Measurements from ENCODE around the gene NAIF1. TPM values are rescaled to one million over a fixed set of nuclear protein-coding genes. Genes with fewer than 3 reads are reported as not detected.

NAIF1 gene
- total RNA-seq, 2 donors from 2014 or later, result 5.8 to 8.2 TPM

DNA sequence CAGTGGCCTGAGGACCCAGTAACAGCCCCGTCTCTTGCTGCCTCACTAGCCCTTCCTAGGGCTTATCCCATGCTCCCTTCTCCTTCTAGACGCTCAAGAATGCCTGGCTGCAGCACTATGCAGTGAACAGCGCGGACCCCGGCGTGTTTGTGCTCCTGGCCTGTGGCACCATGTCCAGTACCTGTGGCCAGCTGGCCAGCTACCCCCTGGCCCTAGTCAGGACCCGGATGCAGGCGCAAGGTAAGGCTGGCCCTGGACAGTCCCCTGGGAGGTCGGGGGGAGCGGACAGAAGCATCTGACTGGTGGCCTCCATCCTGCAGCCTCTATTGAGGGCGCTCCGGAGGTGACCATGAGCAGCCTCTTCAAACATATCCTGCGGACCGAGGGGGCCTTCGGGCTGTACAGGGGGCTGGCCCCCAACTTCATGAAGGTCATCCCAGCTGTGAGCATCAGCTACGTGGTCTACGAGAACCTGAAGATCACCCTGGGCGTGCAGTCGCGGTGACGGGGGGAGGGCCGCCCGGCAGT lies 39.9 kb upstream of the NAIF1 start:
- H3K36me3 ChIP-seq, result peaks cover 65% of the 10 kb centered on the region
- TF ChIP-seq, protein P1, sequence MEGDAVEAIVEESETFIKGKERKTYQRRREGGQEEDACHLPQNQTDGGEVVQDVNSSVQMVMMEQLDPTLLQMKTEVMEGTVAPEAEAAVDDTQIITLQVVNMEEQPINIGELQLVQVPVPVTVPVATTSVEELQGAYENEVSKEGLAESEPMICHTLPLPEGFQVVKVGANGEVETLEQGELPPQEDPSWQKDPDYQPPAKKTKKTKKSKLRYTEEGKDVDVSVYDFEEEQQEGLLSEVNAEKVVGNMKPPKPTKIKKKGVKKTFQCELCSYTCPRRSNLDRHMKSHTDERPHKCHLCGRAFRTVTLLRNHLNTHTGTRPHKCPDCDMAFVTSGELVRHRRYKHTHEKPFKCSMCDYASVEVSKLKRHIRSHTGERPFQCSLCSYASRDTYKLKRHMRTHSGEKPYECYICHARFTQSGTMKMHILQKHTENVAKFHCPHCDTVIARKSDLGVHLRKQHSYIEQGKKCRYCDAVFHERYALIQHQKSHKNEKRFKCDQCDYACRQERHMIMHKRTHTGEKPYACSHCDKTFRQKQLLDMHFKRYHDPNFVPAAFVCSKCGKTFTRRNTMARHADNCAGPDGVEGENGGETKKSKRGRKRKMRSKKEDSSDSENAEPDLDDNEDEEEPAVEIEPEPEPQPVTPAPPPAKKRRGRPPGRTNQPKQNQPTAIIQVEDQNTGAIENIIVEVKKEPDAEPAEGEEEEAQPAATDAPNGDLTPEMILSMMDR (IDR thresholded peaks at IDR 0.05), result no peak
- no peaks in the 10 kb centered on the region for H3K27me3 ChIP-seq
- no peaks in the 10 kb centered on the region for H3K9me3 ChIP-seq
- H3K27ac ChIP-seq, result peak overlapping the region in 1 of 2 donors; percentile 60
- H3K4me3 ChIP-seq, result no peak overlapping the region
- no peak for DNase-seq (ENCODE audit: low spot score)
- peaks cover 0 to 38% of the 10 kb centered on the region in 2 donors for H3K4me1 ChIP-seq

DNA sequence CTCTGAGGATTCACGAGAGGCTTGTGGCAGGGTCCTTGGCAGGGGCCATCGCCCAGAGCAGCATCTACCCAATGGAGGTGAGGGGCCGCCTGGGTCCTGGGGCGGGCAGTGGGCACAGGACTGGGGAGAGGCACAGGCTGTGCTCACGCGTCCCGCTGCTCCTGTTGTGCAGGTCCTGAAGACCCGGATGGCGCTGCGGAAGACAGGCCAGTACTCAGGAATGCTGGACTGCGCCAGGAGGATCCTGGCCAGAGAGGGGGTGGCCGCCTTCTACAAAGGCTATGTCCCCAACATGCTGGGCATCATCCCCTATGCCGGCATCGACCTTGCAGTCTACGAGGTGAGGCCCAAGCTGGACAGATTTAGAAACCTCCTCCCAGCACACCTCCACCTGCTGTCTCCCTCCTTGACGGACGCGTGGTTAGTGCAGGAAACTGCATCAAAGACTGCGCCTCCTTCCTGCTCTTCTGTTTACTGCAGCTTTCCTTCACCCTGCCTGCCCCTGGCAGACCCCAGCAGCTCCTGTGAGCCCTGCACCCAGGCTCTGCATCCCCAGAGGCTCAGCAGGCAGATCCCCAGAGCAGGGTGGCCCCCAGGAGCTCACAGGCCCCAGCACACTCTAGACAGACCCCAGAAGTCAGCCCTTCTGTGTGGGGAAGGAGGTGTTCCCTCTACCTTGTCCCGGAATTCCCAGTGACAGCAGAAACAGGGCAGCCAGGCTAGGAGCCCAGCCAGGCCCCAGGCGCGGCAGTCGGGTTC lies 39.2 kb upstream of the NAIF1 start:
- peaks cover 71% of the 10 kb centered on the region for H3K36me3 ChIP-seq
- no peak overlapping the region for H3K4me3 ChIP-seq
- no peak for DNase-seq (ENCODE audit: low spot score)
- H3K27me3 ChIP-seq, result no peaks in the 10 kb centered on the region
- TF ChIP-seq, protein P1 (IDR thresholded peaks at IDR 0.05), result no peak
- peaks cover 0 to 44% of the 10 kb centered on the region in 2 donors for H3K4me1 ChIP-seq
- H3K27ac ChIP-seq, result peak overlapping the region in 1 of 2 donors; percentile 60
- no peaks in the 10 kb centered on the region for H3K9me3 ChIP-seq

DNA sequence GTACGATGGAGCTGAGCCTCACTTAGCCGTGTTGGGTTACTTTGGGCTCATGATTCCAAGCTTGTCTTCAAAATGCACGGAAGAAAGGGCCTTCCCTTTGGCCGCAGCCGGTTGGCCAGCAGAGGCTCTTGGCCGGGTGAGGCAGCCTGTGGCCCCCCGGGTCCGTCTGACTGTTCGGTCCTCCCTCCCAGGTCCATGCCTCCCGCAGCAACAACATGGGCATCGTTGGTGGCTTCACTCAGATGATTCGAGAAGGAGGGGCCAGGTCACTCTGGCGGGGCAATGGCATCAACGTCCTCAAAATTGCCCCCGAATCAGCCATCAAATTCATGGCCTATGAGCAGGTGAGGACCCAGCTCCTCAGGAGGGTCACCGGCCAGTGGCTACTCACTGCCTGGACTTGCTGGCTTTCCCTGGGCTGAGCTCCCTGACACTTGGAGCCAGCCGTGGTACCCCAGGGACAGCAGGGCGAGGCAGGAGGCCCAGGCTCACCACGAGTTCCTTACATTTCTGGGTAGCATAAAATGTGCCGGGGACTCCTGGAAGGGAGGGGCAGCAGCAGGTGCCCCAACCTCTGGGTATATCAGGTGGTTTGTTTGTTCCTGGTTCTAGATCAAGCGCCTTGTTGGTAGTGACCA lies 38.5 kb upstream of the NAIF1 start:
- Histone ChIP-seq H3K27me3 (no peaks in the 10 kb centered on the region), H3K9me3 (no peaks in the 10 kb centered on the region), H3K27ac (peak overlapping the region in 1 of 2 donors; percentile 7), H3K4me1 (peaks cover 0 to 51% of the 10 kb centered on the region in 2 donors), H3K36me3 (peaks cover 76% of the 10 kb centered on the region), H3K4me3 (no peak overlapping the region)
- TF ChIP-seq, protein P1 (IDR thresholded peaks at IDR 0.05), result no peak
- no peak for DNase-seq (ENCODE audit: low spot score)

DNA sequence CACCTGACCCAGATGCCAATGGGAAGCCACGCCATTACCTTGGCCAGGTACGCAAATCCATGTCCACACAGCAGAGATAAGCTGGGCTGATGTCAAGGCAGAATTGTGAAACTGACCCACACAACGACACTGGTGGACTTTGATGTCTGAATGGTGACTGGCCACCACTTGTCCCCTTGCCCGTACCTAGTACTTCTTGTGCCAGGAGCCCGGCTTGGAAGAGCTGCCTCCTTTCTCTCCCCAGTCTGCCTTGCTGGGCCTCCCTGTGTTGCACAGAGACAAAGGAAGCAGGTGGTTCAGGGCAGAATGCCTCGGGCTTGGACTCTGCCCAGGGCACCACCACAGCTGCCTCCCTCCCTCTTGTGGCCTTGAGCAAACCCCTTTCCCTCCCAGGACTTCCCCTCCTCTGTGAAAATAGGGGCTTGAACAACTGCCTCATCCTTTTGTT lies 37.1 kb upstream of the NAIF1 start:
- H3K27me3 ChIP-seq, result no peaks in the 10 kb centered on the region
- TF ChIP-seq, protein P1 (IDR thresholded peaks at IDR 0.05), result no peak
- no peak for DNase-seq (ENCODE audit: low spot score)
- H3K36me3 ChIP-seq, result peaks cover 76% of the 10 kb centered on the region
- H3K4me3 ChIP-seq, result no peak overlapping the region
- peak overlapping the region; percentile 86 to 89 for H3K27ac ChIP-seq
- peaks cover 0 to 66% of the 10 kb centered on the region in 2 donors for H3K4me1 ChIP-seq
- no peaks in the 10 kb centered on the region for H3K9me3 ChIP-seq

DNA sequence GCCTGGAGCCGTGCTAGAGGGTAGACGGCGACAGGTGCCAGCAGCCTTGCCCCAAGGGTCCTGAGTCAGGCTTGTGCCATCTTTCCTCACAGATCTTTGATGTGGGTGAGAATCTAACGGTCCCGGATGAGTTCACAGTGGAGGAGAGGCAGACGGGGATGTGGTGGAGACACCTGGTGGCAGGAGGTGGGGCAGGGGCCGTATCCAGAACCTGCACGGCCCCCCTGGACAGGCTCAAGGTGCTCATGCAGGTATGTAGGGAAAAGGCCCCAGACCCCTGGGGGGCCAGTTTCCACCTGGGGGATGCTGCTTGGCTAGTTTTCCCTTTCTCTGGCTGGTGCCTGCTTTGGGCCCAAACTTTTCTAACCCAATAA lies 36.5 kb upstream of the NAIF1 start:
- H3K27ac ChIP-seq, result peak overlapping the region; percentile 86 to 89

More for the DNA sequence above, 36.5 kb upstream of the NAIF1 start:
- peaks cover 71% of the 10 kb centered on the region for H3K36me3 ChIP-seq
- H3K9me3 ChIP-seq, result no peaks in the 10 kb centered on the region
- peaks cover 0 to 72% of the 10 kb centered on the region in 2 donors for H3K4me1 ChIP-seq
- H3K27me3 ChIP-seq, result no peaks in the 10 kb centered on the region
- TF ChIP-seq, protein P1 (IDR thresholded peaks at IDR 0.05), result peak in 1 of 2 donors; percentile 36
- DNase-seq (ENCODE audit: low spot score), result no peak
- no peak overlapping the region for H3K4me3 ChIP-seq
